A549 (cell line): ENCODE results near the gene OPA1.

Experiments used
- MAX ChIP-seq: IDR thresholded peaks from 2 replicates; pipeline ENCODE4 v1.6.1; 2012
- MYC ChIP-seq: IDR thresholded peaks from 2 replicates; pipeline ENCODE4 v1.6.1; 2012; ENCODE audit warnings: mild to moderate bottlenecking, inconsistent platforms, low read length, improper control_type of control experiment, borderline replicate concordance
- RCOR1 ChIP-seq: fragments of 150-350 bp; IDR thresholded peaks from 2 replicates; pipeline ENCODE4 v1.6.1; 2014; ENCODE audit warnings: antibody characterized with exemption, low read length, low read depth
- TF ChIP-seq, protein P1 (sequence below): IDR thresholded peaks from 2 replicates; pipeline ENCODE4 v1.6.1; 2012

- TF ChIP-seq MYC = no peak
- TF ChIP-seq, protein P1, sequence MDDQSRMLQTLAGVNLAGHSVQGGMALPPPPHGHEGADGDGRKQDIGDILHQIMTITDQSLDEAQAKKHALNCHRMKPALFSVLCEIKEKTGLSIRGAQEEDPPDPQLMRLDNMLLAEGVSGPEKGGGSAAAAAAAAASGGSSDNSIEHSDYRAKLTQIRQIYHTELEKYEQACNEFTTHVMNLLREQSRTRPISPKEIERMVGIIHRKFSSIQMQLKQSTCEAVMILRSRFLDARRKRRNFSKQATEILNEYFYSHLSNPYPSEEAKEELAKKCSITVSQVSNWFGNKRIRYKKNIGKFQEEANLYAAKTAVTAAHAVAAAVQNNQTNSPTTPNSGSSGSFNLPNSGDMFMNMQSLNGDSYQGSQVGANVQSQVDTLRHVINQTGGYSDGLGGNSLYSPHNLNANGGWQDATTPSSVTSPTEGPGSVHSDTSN = no peak
- no peak for TF ChIP-seq RCOR1
- TF ChIP-seq MAX = no peak
Measured at GRCh38 chr3:193553586-193553985, 39.4 kb upstream of the OPA1 start.
